GM21360 (cell line): ENCODE measurements around the gene KIZ.

Source experiments
- ATAC-seq: cut with Tn5 transposase; IDR thresholded peaks from one replicate; pipeline ENCODE4 v1.9.1; 2021; ENCODE audit warnings: mild to moderate bottlenecking, moderate library complexity; ENCODE audit not compliant: unreplicated experiment

KIZ gene

DNA sequence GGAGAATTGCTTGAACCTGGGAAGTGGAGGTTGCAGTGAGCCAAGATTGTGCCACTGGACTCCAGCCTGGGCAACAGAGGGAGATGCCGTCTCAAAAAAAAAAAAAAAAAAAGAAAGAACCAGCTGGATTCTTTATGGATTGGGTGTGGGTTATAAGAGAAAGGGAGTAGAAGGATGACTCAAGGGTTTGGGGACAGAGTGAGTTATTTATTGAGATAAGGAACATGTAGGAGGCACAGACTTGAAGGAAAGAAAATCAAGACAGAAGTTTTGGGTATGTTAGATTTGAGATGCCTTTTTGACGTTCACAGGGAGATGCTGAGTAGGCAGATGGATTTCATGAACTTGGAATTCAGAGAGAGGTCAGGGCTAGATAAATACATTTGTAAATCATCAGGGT is 47.6 kb downstream of the KIZ start:
- ATAC-seq = no peak

DNA sequence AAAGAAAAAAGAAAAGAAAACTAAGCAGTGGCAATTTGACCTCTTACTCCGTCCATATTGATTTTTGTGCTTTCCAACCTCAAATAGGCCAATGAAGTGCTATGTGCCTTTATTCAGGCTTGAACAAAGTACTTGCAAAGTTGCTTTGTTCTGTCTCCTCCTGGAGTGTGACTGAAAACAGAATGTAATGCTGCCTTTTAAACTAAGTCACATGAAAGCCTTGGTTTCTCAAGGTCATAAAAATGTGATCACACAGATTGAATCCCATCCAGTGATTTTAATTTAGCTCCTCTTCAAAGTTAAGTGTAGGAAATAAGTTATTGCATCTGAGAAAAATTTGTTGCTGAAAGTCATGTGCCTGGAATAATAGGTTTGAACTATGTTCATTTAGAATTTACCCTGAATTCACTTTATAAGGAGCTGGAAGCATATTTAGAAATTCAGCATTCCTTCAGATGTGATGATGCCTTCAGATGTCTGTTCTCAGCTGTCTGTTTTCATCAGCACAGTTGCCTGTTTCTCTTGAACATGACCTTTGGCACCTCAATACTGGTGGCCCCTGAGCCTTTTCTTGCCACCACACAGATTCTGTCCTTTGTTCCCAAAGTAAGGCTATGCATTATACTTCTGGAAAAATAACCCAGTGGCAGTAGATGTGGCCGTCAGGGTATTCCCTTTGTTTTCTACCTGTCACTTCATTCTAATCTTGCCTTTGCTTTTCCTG is 48.8 kb downstream of the KIZ start:
- ATAC-seq = no peak

DNA sequence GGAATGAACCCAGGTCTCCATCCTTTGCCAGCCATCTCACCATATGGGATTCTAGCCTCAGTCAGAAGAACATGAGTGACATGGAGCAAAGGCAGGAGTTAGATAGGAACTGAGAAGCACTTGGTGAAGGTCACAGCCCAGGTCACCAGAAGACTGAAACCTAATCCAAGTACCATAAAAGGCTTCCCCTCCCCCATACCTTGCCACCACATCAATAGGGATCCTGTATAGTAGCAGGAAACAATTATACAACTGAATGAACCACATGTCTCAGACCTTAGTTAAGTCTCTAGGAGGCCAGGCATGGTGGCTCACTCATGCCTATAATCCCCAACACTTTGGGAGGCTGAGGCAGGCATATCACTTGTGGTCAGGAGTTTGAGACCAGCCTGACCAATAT is 49.6 kb downstream of the KIZ start:
- no peak for ATAC-seq

DNA sequence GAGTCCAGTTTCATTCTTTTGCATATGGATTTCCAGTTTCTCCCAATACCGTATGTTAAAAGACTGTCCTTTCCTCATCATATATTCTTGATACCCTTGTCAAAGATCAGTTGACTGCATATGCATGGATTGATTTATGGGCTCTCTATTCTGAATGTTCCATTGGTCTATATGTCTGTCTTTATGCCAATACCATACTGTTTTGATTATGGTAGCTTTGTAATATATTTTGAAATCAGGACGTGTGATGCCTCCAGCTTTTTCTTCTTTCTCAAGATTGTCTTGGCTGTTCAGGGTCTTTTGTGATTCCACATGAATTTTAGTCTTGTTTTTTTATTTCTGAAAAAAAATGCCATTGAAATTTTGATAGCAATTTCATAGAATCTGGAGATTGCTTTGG is 51.9 kb downstream of the KIZ start:
- ATAC-seq = no peak

DNA sequence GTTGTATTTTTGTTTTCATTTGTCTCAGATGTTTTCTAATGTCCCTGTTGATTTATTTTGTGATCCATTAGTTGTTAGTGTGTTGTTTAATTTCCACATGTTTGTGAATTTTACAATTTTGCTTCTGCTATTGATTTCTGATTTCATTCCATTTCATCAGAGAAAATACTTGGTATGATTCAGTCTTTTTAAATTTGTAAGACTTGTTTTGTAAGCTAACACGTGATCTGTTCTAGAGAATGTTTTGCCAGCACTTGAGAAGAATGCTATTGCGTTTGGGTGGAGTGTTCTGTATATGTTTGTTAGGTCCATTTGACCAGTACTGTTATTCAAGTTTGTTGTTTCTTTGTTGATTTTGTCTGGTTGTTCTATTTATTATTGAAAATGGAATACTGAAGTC is 53.9 kb downstream of the KIZ start:
- no peak for ATAC-seq

DNA sequence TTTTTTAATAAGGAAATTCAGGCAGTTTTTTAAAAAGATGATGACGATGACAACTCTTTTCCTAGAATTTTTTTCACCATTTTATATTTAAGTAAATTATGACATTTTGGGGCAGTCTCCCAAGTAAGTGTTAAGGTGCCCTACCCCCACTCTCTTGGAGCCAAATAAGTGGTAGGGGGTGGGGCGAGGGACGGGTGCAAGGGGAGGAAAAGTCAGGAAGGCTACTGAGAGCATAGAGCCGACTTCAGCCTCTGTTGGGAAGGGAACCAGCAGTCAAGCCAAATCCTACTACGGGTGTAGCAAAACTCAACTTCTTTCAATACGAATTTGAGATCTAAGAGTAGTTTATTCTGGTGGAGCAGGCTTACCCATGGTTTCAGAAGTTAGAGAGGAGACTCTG is 54.4 kb downstream of the KIZ start:
- ATAC-seq = no peak

DNA sequence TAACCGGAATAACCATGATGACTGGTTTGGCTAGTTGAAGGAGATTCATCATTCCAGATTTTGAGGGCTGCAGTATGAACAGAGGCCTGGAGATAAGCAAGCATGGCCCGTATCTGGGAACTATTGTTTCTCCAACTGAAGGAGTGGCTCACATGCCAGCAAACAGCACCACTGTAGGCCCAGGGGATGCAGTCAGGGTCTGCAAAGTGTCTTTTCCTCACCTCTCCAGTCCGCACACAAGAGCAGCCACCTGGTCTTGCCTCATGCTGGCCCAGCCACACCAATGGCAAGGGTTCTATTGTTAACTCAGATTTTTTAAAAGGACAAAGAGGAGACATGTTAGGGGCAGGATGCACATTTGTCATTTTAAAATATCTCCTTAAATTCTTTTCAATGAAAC is 55.1 kb downstream of the KIZ start:
- ATAC-seq = no peak

DNA sequence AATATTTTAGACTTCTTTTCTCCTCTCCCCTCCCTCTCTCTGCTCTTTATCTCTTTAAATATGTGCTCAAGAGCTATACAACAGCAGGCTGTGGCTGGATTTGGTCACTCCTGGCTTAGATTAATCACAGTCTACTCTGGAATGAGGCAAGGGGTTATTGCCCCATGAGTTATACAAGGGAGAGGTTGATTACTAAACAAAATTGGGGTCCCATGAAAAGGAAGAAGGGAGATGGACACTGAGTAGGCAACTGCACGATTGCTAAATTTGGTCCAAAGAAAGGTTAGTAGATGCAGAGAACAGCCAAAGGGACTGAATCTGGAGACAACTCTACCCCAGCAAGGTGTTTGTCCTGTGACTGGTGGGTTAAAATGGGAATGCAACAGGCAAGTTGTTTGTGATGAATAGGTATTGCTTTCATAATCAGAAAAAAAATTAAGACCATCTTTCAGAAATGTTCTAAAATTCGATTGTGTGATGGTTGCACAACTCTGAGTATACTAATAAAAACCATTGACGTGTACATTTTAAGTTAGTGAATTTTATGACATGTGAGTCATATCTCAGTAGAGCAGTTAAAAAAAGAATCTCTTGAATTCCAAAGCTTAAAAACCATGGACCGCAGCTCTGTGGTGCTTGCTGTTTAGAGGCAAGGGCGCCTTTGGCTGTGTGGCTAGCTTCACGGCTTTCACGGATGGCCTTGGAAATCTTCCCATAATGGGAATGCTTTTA is 57.1 kb downstream of the KIZ start:
- no peak for ATAC-seq

DNA sequence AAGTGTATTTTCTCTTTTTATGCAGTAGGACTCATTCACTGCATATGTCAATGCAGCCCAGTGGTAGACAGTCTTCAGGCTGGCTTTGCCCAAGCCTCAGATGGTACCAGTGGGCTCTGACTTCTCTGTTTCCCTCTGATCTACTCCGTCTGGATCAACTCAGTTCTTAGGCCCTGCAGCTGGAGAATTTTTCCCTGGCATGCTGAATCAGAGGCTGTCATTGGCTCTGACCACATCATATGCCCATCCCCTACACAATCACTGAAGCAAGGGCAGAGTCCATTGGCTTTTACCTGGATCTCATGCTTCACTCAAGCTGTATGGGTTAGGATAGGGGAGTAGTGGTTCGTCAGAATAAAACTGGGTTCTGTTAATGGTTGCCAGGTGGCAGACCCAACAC is 57.8 kb downstream of the KIZ start:
- no peak for ATAC-seq

DNA sequence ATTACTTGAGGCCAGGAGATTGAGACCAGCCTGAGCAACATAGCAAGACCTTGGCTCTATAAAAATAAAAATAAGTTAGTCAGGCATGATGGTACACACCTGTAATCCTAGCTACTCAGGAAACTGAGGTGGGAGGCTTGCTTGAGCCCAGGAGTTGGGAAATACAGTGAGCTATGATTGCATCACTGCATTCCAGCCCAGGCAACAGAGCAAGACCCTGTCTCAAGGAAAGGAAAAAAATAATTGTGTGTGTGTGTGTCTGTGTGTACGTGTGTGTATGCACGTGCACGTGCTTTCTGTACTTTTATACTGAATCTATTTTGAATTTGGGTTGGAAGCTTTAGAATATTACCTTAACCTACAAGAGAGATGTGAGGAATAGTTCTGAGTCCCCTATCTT is 58.9 kb downstream of the KIZ start:
- ATAC-seq = no peak

DNA sequence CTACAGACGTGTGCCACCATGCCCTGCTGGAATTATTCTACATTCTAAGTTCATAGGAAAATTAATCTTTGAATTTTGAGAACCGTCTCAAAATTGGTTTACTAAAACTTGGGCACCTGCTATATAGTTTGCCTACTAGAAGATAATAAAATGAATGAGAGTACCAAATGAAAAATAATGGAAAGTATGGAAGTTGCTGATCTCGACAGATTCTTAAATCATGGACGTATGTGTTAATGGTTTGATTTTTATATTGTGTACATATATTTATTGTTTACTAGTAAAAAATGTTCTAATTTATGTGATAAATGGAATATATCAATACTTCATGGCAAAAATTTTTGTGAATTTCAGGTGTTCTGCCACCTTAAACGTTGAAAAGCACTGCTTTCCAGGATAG is 60.0 kb downstream of the KIZ start:
- ATAC-seq = no peak

DNA sequence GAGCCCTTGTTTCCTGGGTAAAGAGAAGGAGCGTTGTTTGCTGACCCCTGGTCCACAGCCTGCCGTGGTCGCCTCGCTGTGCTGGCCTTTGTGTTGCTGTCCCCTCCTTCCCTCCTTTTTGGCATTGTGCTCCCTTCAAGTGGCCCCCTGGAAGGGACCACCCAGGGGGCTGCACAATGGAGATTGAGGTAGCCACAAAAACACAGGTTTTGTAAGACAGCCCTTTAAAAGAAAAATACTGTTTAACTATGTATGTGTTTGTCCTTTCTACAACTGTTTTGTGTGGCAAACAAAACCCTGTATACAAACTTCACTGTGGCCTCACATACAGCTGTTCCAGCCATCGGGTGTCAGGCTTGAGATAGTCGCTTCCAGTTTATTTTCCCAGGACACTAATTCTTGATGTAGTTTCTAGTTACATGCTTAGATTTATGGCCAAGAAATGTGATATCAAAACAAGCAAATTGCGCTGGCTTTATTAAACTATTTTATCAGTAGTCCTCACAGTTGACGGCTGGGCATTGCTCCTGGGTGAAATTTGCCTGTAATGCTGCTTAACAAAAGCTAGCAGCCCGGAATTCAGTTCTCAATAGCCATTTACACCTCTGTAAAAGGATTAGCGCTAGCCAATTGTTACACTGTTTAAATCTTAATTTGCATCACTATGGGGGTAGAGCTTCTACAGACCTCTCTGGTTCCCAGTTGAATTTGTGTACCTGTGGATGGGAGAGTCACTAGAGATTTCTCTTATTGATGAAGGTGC is 64.1 kb downstream of the KIZ start:
- ATAC-seq = no peak

DNA sequence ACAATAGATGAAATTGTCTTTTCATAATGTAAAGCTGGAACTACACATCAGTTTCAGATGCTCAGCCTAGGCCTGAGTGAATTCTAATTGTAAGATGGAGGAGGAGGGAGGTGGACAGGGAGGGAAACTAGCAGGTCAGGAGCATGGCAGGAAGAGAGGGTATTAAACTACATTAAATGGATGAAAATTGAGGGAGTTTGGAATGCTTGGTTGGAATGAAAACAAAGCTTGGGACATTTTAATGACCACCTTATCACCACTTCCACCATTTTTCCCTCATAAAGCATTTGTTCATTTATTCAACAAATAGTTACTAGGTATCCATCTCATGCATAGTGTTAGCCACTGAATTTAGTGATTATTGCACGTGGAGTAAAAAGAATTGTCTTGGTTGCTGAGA is 65.0 kb downstream of the KIZ start:
- ATAC-seq = no peak

DNA sequence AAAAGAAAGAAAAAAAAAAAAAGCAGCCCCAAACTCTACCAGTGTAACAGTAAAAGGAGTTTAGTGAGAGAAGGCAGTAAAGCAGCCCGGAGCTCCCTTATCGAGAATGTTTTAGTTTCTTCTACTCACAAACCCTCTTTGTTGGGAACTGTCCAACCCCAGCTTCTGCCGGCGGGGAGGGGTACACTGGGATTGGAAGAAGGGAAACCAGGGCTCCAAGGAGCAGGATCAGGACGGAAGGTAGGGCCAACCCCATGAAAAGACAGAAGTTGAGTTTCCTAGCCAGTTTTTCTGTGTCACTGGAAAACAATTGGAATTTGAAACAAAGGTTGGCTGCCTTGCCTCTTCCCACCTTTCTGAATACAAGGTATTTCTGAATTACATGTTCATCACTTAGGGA is 66.0 kb downstream of the KIZ start:
- ATAC-seq = no peak

DNA sequence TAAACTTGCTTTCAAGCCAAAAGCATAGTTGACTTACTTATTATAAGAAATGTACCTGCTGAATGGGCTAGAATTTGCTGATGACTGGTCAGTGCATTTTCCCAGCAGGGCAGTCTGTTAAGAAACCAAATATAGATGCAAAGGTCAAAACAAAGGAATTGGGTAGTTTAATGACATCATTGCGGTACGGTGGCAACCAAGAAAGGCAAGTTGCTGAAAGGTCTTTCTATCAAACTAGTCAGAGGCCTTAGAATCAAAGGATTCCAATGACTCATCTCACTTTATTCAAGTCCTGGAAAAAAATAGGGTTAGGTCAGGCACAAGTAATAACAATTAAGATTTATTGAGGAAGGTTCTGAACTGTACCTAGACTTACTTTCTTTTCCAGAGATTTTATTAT is 76.4 kb downstream of the KIZ start:
- ATAC-seq = no peak

DNA sequence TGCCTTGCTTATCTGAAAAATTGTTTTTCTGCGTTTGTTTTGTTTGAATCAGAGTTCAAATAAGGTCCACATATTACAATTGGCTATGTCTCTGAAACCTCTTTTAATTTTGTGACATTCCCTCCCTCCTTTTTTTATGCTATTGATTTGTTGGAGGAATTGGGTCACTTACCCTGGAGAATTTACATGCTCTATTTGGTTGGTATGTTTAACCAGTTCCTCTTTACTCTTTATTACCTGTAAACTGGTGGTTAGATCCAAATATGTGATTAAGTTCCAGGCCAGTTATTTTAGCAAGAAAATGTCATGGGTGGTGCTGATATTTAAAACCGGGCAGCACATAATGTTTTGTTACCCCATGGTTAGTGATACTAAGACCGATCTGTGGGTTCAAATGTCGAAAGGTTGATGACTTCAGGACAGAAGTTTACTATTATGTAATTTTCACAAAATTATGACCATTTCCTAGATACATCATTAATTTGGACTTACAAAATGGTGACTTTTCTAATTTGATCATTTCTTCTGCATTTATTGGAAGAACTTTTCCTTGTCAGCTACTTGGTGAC is 77.3 kb downstream of the KIZ start:
- no peak for ATAC-seq

DNA sequence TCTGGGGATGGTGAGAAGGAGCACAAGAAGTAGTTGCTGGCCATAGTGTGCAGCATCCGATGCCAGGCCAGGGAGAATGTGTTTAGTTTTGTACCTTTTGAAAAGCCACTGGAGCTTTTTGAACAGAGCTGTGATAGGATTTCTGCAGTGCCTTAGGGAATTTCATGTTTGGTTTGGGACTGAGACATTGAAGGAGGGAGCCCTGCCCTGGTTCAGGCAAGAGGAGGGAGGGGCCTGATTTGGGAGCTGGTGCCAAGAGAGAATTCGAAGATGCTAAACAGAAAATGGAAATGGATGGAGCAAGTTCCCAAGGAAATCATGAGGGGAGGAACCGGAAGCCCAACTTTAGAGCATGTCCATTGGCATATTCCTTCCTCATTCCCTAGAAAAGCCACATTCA is 80.7 kb downstream of the KIZ start:
- ATAC-seq = no peak

DNA sequence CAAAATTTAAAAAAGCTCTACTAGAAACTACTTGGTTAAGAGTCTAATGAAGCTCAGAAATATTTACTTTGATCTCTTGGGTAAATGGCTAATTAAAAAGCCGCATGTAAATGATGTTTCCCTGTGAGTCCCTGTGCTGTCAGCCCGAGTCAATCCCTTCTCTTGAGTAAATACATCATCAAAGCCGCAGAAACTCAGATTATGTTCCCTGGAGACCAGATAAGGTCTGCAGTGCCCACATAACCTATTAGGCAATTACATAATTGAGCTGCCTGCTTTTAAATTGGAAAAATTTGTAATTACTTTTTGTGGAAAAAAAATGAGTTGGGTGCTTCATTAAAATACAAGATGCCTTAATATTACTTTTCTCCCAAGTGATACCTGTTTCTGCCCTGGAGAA is 83.1 kb downstream of the KIZ start:
- no peak for ATAC-seq

DNA sequence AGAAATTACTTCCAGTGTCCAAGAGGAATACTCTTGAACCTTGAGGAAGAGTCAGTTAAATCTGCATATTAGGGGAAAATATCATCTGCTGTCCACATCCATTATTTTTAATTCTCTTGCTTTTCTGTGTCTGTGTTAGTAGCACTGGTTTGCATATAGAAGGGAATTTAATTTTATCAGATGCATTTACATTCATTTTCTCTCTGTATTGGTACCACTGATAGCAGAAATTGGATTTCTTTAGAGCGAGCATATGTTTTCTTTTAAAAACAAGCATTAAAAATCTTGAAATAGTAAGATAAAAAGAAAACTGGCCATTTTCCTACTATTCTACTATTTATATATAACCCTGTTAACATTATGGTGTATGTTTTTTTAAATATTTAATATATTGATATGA is 83.8 kb downstream of the KIZ start:
- no peak for ATAC-seq

DNA sequence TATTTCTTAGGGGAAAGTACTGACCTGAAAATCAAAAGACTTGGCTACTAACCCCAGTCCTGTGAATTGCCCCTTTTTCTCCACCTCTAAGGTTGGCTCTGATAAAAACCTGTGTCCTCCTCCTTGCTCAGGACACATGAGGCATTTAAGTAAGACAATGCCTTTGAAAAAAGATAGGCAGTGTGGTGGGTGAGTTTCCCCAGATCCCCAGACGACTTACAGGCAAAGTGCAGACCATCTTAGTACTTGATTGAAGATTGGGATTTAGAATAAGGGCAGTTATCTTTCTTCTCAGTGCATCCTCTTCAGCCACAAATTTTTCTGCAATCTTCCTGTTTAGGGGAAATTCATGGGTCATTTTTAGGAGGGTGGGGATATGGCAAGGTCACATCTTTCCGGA is 87.8 kb downstream of the KIZ start:
- no peak for ATAC-seq

DNA sequence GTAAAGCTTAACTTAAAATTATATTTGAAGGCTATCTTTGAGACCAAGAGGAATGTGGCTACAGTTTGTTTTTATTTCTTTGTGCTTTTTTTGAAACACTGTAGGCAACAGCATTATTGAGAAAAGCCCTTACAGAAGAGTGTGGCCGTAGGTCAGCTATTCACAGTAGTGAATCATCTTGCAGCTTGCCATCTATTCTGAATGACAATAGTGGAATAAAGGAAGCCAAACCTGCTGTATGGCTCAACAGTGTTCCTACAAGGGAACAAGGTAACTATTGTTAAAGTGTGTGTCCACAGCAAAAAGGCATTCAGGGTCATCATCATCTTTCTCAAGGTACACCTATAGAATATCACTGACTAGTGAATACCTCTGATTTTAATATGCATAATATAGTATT is 88.5 kb downstream of the KIZ start:
- ATAC-seq = no peak

DNA sequence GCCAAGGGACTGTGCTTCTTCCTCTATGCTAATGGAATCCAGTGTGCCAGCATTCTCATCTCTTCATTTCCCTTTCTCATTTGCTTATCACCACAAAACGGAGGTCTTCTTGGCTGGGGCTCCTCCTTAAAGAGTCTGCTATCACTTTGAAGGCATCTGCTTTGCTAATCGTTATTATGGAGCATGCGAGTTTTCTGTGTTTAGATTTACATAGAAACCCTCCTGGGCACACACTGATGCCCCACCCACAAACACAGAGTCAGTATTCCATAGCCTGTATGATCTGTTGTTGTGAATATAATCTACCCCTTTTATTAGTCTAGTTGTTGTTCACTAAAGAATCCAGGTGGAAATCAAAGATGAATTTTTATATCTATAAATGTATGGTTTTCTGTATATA is 93.8 kb downstream of the KIZ start:
- no peak for ATAC-seq
